GM21529 (cell line): ENCODE data around the gene RAB25.
"Not testable (repeated sequence)": the region's sequence is repeated elsewhere in the genome, so short reads cannot be mapped to it uniquely, and the experiment has no call there.

ENCODE experiments used
- ATAC-seq: cut with Tn5 transposase; IDR thresholded peaks from one replicate; pipeline ENCODE4 v1.9.1; 2021; ENCODE audit not compliant: unreplicated experiment

The RAB25 gene

DNA sequence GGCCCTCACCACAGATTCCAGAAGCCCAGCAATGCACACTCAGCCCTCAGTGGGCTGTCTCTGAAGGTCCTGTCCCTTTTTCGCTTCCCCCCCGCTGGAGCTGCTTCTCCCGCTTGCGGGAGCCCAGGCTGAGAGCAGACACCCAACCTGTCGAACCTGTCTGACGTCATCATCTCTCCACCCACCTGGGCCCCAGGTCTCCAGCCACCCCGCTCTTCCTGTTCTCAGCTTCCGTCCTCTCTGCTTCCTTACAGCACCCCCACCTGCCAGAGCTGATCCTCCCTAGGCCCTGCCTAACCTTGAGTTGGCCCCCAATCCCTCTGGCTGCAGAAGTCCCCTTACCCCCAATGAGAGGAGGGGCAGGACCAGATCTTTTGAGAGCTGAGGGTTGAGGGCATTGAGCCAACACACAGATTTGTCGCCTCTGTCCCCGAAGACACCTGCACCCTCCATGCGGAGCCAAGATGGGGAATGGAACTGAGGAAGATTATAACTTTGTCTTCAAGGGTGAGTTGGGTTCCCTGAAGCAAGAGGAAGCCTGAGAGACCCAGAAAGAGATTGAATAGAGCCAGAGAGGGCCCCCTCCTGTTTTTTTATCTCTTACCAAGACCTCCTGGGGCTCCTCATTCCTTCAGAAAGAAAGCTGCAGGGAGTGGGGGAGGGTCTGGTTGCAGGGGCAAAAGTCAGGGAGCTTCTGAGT, at the start of gene RAB25:
Gene RAB25, plus strand, starts transcription at position 224 of the 700 bp plus-strand sequence. Its CDS starts 241 bp downstream, at position 465.
- no peak for ATAC-seq

DNA sequence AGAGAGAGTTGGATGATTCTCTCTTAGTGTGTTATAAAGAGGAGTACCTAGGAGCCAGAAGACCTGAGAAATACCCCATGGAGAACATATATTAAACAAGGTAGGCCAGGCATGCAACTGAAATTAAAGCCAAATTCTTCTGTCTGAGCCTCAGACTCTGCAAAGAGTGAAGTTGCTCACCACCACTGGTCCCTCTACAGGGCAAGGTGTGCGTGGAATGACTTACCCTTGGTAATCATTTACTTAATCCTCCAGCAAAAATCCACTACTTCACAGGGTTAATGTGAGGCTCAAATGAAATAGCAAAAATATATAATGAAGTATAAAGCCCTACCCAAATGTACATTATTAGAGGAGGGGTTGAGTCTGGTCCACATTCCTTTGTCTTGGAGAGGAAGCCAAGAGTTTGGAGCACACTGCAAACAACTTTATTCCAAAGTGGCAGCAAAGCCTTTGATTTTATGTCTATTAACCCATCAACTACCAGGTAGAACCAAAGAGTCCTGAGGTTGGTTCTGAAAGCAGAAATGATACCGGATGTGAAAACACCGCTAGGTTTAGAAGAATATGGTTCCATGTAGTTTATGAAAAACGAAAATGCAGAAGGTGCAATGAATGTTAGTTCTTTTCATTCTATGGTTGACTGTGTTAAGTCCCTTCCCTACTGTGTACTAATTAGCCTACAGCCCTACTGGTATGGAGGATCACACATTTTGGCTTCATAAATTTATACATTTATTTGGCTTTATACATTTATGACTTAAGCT, 48.7 kb upstream of the RAB25 start:
- peak; percentile 82 for ATAC-seq

- no peak for ATAC-seq
Measured at GRCh38 chr1:156014829-156015228, 46.1 kb upstream of the RAB25 start.

- ATAC-seq, result no peak
Measured at GRCh38 chr1:156019946-156020292, 41.0 kb upstream of the RAB25 start.

DNA sequence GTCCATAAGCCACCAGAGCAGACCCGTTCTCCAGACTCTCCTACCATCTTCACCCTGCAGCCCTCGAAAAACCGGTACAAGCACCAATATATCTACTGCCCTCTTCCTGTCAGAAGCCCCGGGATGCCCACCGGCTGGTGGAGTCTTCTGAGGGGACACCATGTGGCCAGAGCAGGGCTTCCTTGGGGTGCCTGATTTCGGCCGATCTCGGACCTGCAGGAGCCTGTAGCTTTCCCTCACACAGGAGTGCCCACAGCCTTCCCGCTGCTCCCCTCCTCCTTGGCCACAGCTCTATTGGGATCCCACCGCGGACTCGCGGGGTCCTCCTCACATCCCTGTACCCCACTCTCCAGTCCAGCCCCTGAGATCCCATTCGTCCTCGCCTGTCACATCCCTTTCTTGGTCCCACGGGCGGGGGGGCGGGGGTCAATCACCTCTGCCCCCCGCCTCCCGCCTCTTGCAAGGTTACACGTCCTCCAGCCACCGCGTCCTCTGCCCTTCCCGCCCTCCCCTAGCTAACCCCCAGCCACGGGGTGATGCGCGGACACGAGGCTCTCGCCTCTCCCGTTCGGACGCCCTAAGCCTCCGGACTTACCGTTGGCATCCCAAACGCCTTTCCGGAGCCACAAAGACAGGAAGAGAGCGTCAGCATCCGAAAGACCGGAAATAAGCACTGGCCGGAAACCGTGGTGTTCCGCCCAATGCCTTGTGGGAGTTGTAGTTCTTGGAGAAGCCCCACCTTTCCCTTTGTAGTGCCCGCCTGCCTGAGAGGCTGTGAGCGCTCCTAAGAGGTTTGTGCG, 40.5 kb upstream of the RAB25 start, which contains the start of gene SSR2:
Gene SSR2, minus strand, starts transcription at position 659 of the 800 bp plus-strand sequence. CDS start 784 bp downstream, outside the sequence.
- ATAC-seq, result peak; percentile 97

DNA sequence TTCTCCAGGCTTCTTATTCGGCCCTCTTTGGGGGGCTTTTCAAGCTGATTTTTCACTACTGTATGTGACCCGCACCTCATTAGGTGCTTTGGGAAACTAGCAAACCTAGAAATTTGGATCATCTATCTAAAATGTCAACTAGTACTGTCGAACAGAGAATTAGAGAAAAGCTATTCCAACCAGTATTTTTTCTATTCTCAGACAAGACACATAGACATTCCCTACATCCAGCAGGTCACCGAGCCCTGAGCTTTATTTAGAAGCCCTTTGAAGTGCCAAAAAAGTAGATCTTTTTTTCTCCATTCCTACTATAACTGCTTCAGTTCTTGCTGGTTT, 39.9 kb upstream of the RAB25 start:
- ATAC-seq, result no peak

GRCh38 chr1:156021954-156022353, 39.0 kb upstream of the RAB25 start:
- ATAC-seq, result no peak

GRCh38 chr1:156024801-156025200, 36.2 kb upstream of the RAB25 start:
- no peak for ATAC-seq

DNA sequence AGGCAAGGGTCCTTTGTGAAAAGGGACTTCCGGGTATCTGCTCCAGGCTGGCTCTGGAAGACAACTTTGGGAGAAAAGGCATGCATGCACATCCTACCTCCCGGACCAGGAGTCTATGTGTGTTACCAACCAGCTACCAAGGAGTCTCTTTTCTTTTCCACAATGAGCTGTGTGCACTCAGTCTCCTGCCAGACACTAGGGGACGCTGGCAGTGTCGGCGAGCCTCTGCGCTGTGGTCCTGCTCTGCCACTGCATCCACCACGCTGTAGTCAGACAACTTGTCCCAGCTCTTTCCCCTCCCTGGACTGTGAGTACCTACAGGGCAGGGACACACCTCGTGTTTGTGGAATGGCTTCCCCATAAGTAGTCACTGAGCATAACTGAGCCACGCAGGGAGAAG, 35.1 kb upstream of the RAB25 start:
- no peak for ATAC-seq

DNA sequence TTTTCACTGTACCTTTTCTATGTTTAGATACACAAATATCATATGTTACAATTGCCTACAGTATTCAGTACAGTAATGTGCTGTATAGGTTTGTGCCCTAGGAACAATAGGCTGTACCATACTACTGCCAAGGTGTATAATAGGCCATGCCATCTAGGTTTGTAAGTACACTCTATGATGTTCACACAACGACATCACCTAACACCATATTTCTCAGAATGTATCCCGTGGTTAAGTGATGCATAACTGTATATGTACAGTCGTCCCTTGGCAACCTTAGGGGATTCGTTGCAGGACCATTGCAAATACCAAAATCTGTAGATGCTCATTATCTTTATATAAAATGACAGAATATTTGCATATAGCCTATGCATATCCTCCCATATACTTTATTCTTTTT, 34.4 kb upstream of the RAB25 start:
- no peak for ATAC-seq

- no peak for ATAC-seq
Measured at GRCh38 chr1:156033011-156033410, 27.9 kb upstream of the RAB25 start.

DNA sequence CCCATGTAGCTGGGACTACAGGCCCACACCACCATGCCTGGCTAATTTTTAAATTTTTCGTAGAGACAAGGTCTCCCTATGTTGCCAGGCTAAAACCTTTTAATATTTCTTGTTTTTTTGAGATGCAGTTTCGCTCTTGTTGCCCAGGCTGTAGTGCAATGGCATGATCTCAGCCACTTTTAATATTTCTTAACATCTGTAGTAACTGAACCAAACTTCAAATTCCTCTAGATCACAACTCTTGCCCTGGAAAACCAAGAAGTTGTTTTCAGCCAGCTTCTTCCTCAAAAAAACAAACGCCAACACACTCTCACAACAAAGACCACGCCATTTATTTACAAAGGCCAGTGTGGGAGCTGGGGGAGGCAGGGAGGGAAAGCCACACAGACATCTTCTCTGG, 26.0 kb upstream of the RAB25 start:
- not testable (repeated sequence) for ATAC-seq

DNA sequence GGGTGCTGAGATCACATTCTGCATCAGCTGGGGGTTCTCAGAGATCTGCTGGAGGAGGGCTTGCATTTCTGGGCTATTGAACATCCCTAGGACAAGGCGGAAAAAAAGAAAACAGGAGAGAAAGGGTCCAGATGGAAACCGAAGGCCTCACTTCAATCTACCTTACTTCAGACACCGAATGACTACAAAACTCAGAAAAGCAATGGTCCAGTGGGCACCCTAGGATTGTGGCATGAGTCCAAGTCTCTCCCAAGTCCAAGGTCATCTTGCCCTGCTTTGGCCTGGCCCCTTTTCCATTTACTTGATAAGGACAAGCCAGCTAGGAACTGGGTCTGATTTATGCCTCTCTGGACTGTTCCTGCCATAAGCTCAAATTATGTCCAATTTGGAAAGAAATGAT, 18.1 kb upstream of the RAB25 start:
- no peak for ATAC-seq

DNA sequence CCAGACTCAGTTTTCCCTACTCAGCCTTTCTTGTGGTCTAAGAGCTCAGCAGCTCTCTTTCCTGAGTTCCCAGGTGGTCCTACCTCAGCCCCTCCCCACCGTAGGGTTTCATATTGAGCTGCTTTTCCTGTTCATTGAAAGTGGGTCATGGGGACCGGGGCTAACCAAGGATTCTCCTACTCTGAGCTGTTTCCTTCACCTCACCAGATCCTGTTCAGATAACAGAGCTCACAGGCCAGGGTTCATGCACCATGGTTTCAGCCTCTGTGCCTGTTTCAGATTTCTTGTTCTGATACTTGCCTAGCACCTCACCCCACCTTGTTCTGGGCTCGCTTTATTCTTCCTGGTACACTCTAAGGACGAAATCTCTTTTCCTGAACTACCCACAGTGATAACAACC, 15.9 kb upstream of the RAB25 start:
- no peak for ATAC-seq

GRCh38 chr1:156048663-156049258, 12.2 kb upstream of the RAB25 start:
- ATAC-seq, result no peak

DNA sequence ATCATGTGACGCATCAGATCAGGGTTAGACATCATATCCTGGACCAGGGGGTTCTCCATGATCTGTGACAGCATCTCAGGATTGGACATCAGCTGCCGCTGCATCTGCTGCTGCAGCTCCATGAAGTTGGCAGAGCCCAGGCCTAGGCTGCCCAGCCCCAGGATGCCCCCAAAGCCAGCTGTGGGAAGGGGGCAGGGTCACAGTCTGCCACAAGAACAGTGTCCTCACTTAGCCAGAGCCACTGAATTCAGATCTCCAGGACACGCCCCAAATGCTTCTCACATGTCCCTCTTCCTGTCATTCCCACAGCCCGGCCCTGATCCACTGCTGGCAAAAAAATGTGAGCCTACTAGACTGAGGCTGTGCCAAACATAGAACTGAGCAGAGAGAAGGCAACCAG, 10.6 kb upstream of the RAB25 start:
- ATAC-seq, result no peak

DNA sequence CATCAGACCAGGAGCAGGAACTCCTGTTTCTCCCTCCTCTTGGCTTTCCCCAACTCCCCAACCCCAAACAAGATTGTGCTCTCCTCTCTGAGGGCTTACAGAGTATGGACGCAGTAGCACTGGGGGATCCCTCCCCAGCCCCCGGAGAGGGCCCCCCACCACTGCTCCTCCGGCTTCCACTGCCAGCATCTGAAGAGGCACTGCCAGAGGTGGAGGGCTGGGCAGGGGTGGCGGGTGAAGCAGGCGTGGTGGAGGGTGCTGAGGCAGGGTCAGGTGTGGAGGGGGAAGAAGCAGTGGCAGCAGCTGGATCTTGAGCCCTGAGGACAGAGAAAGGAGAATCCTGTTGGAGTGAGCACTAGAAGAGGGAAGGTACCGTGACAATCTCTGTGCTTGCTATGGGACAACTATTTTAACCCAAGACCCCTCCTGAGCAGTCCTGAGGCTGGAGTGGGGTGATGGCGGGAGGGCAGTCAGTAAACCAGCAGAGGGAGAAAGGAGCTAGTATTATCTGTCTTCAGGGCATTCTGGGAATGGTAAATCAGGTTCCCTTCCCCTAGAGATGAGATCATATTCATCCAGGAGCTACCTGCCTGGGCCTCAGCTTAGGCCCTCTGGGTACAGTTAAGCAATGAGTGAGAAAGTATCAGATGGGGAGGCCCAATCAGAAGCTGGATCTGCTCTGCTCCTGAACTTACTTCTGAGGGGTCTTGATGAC, 9.8 kb upstream of the RAB25 start:
- ATAC-seq, result no peak

- ATAC-seq, result peak; percentile 29
Measured at GRCh38 chr1:156052862-156053767, 7.8 kb upstream of the RAB25 start.

DNA sequence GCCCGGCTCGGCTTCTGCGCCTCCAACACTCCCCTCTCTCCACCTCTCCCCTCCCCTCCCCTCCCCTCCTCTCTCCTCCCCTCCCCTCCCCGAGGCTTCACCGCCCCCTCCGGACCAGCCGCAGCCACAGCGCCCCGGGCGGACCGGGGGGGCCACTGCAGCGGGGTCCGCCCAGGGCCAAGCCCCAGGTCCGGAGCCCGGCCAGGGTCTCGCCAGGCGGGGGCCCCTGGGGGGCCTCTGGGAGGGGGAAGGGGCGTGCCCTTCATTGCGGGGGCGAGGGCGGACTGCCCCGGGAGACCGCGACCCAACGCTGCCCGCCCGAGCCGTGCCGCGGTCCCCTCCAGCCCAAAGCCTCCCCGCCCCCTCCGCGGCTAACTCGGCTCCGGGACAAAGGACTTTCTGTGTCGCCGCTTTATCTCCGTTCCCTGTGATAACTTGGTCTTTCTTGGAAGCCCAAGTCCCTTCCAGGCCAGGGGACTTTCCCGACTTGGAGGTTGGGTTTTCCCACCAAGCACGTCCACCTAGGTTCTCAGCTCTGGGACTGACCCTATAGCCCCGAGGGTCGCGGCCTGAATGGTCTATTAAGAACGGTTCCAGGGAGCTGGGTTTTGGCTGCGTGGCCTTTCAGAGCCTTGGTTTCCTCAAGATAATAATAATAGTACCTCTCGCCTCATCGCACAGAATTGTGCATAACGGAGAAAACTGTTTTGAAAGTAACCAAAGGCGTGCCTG, 7.0 kb upstream of the RAB25 start, which contains the start of gene UBQLN4:
Gene UBQLN4, minus strand, starts transcription at position 31 of the 732 bp plus-strand sequence. CDS start 97 bp downstream, outside the sequence.
- ATAC-seq, result peak; percentile 50
